HepG2 (cell line): ENCODE results near the gene DGAT2. TPM values are rescaled to one million over a fixed set of nuclear protein-coding genes. Genes with fewer than 3 reads are reported as not detected.

Experiments
- BCL6 ChIP-seq: IDR thresholded peaks from 2 replicates; pipeline ENCODE4 v1.6.1; 2016; ENCODE audit warnings: missing genetic modification reagents, missing compliant biosample characterization
- GMEB2 ChIP-seq: IDR thresholded peaks from 2 replicates; pipeline ENCODE4 v1.6.1; 2016; ENCODE audit warnings: missing biosample characterization, missing genetic modification reagents, low read depth
- HES4 ChIP-seq: sonication (generic); formaldehyde crosslinking; IDR thresholded peaks from 2 replicates; pipeline ENCODE4 v1.9.0; 2021; ENCODE audit warnings: mild to moderate bottlenecking, missing genetic modification reagents, borderline replicate concordance
- KDM1A ChIP-seq: IDR thresholded peaks from 2 replicates; pipeline ENCODE4 v1.6.1; 2016; ENCODE audit warnings: missing compliant biosample characterization
- MLLT10 ChIP-seq: sonication (generic); formaldehyde crosslinking; IDR thresholded peaks from 2 replicates; pipeline ENCODE4 v1.4.0; 2020; ENCODE audit warnings: missing genetic modification reagents
- NBN ChIP-seq: fragments of 450-650 bp; conservative IDR thresholded peaks from 2 replicates; pipeline ENCODE4 v1.6.1; 2017
- NFRKB ChIP-seq: fragments of 450-650 bp; IDR thresholded peaks from 2 replicates; pipeline ENCODE4 v1.6.1; 2017
- PCBP2 ChIP-seq: fragments of 200-400 bp; formaldehyde crosslinking; optimal IDR thresholded peaks from 2 replicates; pipeline ENCODE3; 2018; ENCODE audit warnings: low read length, low read depth; ENCODE audit not compliant: poor library complexity, severe bottlenecking
- SMAD1 ChIP-seq: sonication (generic); formaldehyde crosslinking; IDR thresholded peaks from 2 replicates; pipeline ENCODE4 v1.4.0; 2020; ENCODE audit warnings: missing genetic modification reagents, low read depth, mild to moderate bottlenecking, borderline replicate concordance
- SMC3 ChIP-seq: IDR thresholded peaks from 2 replicates; pipeline ENCODE4 v1.6.1; 2011; ENCODE audit warnings: low read length, improper control_type of control experiment
- SNRNP70 ChIP-seq: fragments of 200-400 bp; formaldehyde crosslinking; IDR thresholded peaks from 2 replicates; pipeline ENCODE4 v1.6.1; 2017; ENCODE audit warnings: mild to moderate bottlenecking, low read depth, low read length, moderate library complexity
- ZBTB7A ChIP-seq: sonication (generic); formaldehyde crosslinking; IDR thresholded peaks from 2 replicates; pipeline ENCODE4 v1.8.0; 2022; ENCODE audit warnings: mild to moderate bottlenecking, missing genetic modification reagents
- ZKSCAN8 ChIP-seq: IDR thresholded peaks from 2 replicates; pipeline ENCODE4 v1.6.1; 2016; ENCODE audit warnings: borderline replicate concordance, missing genetic modification reagents, missing compliant biosample characterization
- ZNF136 ChIP-seq: sonication (generic); formaldehyde crosslinking; IDR thresholded peaks from 2 replicates; pipeline ENCODE4 v1.8.1; 2022; ENCODE audit warnings: low read depth, mild to moderate bottlenecking, moderate library complexity, missing genetic modification reagents
- ZNF224 ChIP-seq: sonication (generic); formaldehyde crosslinking; IDR thresholded peaks from 2 replicates; pipeline ENCODE4 v1.5.0; 2020; ENCODE audit warnings: mild to moderate bottlenecking, missing genetic modification reagents
- ZNF260 ChIP-seq: sonication (generic); formaldehyde crosslinking; IDR thresholded peaks from 2 replicates; pipeline ENCODE4 v1.4.0; 2020; ENCODE audit warnings: missing genetic modification reagents, low read depth, mild to moderate bottlenecking, borderline replicate concordance
- ZNF33B ChIP-seq: sonication (generic); formaldehyde crosslinking; IDR thresholded peaks from 2 replicates; pipeline ENCODE4 v1.5.1; 2020; ENCODE audit warnings: mild to moderate bottlenecking, missing genetic modification reagents
- ZNF367 ChIP-seq: sonication (generic); formaldehyde crosslinking; IDR thresholded peaks from 2 replicates; pipeline ENCODE4 v1.4.0; 2020; ENCODE audit warnings: missing genetic modification reagents, borderline replicate concordance
- ZNF468 ChIP-seq: sonication (generic); formaldehyde crosslinking; IDR thresholded peaks from 2 replicates; pipeline ENCODE4 v1.8.0; 2022; ENCODE audit warnings: mild to moderate bottlenecking, moderate library complexity, missing genetic modification reagents
- ZNF512 ChIP-seq: sonication (generic); formaldehyde crosslinking; IDR thresholded peaks from 2 replicates; pipeline ENCODE4 v1.4.0; 2020; ENCODE audit warnings: mild to moderate bottlenecking, missing genetic modification reagents
- ZNF512B ChIP-seq: sonication (generic); formaldehyde crosslinking; IDR thresholded peaks from 2 replicates; pipeline ENCODE4 v1.5.1; 2020; ENCODE audit warnings: missing genetic modification reagents, mild to moderate bottlenecking, borderline replicate concordance
- ZNF816 ChIP-seq: sonication (generic); formaldehyde crosslinking; IDR thresholded peaks from 2 replicates; pipeline ENCODE4 v1.8.0; 2022; ENCODE audit warnings: missing genetic modification reagents, mild to moderate bottlenecking, borderline replicate concordance
- polyA plus RNA-seq, 8 experiments: library from polyadenylated mRNA; depleted of rRNA in 3 of 8; stranded (reverse) in 7 of 8; unstranded in 1 of 8; fragments of >200 nt; fragmentation: Illumina TruSeq in 4 of 8; extraction: Trizol in 4 of 8; gene quantifications; 2 replicates each; pipeline versions ENCODE4 v1.2.1 to v1.2.3, GENCODE V29; 2011 to 2016; ENCODE audit warnings: low read depth in 4 of 8, missing spikeins in 1 of 8, mixed read lengths in 1 of 8; ENCODE audit not compliant: insufficient read depth in 1 of 8
- total RNA-seq, 5 experiments: library from RNA; depleted of rRNA; stranded (reverse); fragments of >200 nt; fragmentation: Illumina TruSeq; extraction: Trizol; gene quantifications; 2 replicates each; pipeline ENCODE4 v1.2.3, GENCODE V29; 2016; ENCODE audit warnings: low read depth in 1 of 5
- TF ChIP-seq, protein P1 (sequence below): IDR thresholded peaks from 2 replicates; pipeline ENCODE4 v1.6.1; 2016; ENCODE audit warnings: low read depth, control low read depth
- TF ChIP-seq, protein P2 (sequence below): sonication (generic); formaldehyde crosslinking; IDR thresholded peaks from 2 replicates; pipeline ENCODE4 v1.8.1; 2023; ENCODE audit warnings: mild to moderate bottlenecking, missing genetic modification reagents

The DGAT2 gene
- total and polyA plus RNA-seq, 2 of the 13 experiments (the other 11 are each of a cell fraction or from before 2014, with no cell fraction given), result 39.0 to 65.6 TPM

DNA sequence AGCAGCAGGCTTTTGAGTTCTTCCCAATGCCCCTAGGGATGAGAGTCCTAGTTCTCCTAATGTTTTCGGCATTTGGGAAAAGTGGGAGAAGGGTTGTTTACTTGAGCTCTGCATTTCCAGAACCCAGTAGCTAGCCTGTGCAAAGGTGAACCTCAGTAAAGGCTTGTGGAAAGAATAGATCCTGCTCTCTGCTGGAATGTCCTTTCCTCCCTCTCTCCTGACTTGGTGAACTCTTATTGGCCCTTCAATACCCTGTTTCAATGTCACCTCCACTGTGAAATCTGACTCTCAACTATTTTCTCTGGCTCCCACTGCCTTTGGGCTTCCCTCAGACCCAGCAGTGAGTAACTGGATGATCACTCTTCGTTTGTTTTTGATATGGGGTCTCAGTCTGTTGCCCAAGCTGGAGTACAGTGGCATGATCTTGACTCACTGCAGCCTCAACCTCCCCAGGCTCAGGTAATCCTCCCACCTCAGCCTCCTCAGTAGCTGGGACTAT lies 44.0 kb downstream of the DGAT2 start (continued):
- no peak for TF ChIP-seq ZNF512B (CRISPR knock-in tag)
- TF ChIP-seq, protein P1, sequence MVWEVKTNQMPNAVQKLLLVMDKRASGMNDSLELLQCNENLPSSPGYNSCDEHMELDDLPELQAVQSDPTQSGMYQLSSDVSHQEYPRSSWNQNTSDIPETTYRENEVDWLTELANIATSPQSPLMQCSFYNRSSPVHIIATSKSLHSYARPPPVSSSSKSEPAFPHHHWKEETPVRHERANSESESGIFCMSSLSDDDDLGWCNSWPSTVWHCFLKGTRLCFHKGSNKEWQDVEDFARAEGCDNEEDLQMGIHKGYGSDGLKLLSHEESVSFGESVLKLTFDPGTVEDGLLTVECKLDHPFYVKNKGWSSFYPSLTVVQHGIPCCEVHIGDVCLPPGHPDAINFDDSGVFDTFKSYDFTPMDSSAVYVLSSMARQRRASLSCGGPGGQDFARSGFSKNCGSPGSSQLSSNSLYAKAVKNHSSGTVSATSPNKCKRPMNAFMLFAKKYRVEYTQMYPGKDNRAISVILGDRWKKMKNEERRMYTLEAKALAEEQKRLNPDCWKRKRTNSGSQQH (CRISPR knock-in tag), result no peak
- no peak for TF ChIP-seq ZBTB7A
- no peak for TF ChIP-seq SMAD1 (CRISPR knock-in tag)
- no peak for TF ChIP-seq ZNF512 (CRISPR knock-in tag)
- TF ChIP-seq GMEB2 (CRISPR knock-in tag), result no peak
- no peak for TF ChIP-seq MLLT10 (CRISPR knock-in tag)
- TF ChIP-seq ZNF468 (CRISPR knock-in tag), result no peak
- TF ChIP-seq ZNF816 (CRISPR knock-in tag), result no peak
- no peak for TF ChIP-seq KDM1A (CRISPR knock-in tag)
- 0 out of 2 replicates have a peak, but pooled peaks have one; percentile 27 for TF ChIP-seq ZKSCAN8 (CRISPR knock-in tag)
- TF ChIP-seq HES4 (CRISPR knock-in tag), result no peak
- TF ChIP-seq PCBP2, result no peak
- no peak for TF ChIP-seq ZNF33B (CRISPR knock-in tag)
- TF ChIP-seq BCL6 (CRISPR knock-in tag), result peak; percentile 29; the same call in 1 of the 2 replicates
- TF ChIP-seq SNRNP70, result no peak
- TF ChIP-seq, protein P2, sequence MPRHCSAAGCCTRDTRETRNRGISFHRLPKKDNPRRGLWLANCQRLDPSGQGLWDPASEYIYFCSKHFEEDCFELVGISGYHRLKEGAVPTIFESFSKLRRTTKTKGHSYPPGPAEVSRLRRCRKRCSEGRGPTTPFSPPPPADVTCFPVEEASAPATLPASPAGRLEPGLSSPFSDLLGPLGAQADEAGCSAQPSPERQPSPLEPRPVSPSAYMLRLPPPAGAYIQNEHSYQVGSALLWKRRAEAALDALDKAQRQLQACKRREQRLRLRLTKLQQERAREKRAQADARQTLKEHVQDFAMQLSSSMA (CRISPR knock-in tag), result no peak
- TF ChIP-seq ZNF136 (CRISPR knock-in tag), result no peak
- no peak for TF ChIP-seq ZNF367 (CRISPR knock-in tag)
- no peak for TF ChIP-seq NFRKB
- TF ChIP-seq ZNF260 (CRISPR knock-in tag), result no peak
- TF ChIP-seq NBN, result no peak
- no peak for TF ChIP-seq SMC3
- no peak for TF ChIP-seq ZNF224
